ENCODE results near the gene AHCTF1.

Gene AHCTF1

GRCh38 chr1:246931549-246932365 lies at the start of gene AHCTF1:
TSS of gene AHCTF1 (minus strand) at chr1:246931948. CDS start at chr1:246918370, 13,578 bp downstream.
- TF ChIP-seq CTCF (IDR thresholded peaks at IDR 0.05): no peak
- H3K27ac ChIP-seq: peak within 1 kb of the TSS; percentile 88

GRCh38 chr1:246978785-246979184 lies 47.0 kb upstream of the AHCTF1 start:
- Histone ChIP-seq H3K27me3 (ENCODE audit: control insufficient read depth, insufficient read depth, low read length) (no peaks in the 10 kb centered on the region), H3K9me3 (ENCODE audit: control insufficient read depth, low read length) (peaks cover 3% of the 10 kb centered on the region), H2AFZ (no peak overlapping the region), H3K4me2 (ENCODE audit: low read length) (no peak overlapping the region), H3K36me3 (ENCODE audit: control insufficient read depth, insufficient read depth, low read length) (peaks cover 3% of the 10 kb centered on the region), H3K27ac (no peak overlapping the region), H3K79me2 (no peaks in the 10 kb centered on the region), H3K9ac (no peak overlapping the region), H3K4me1 (no peaks in the 10 kb centered on the region), H3K4me3 (ENCODE audit: low read depth, low read length) (no peak overlapping the region)
- TF ChIP-seq CTCF (IDR thresholded peaks at IDR 0.05): no peak

More at GRCh38 chr1:246931549-246932365, at the start of gene AHCTF1:
- Histone ChIP-seq H3K4me1 (no peaks in the 10 kb centered on the region), H2AFZ (peak within 1 kb of the TSS; percentile 91), H3K79me2 (peaks cover 8% of the 10 kb centered on the region), H3K9ac (peak within 1 kb of the TSS; percentile 72), H3K9me3 (ENCODE audit: control insufficient read depth, low read length) (no peaks in the 10 kb centered on the region), H3K27me3 (ENCODE audit: control insufficient read depth, insufficient read depth, low read length) (no peaks in the 10 kb centered on the region), H3K4me3 (ENCODE audit: low read depth, low read length) (peak within 1 kb of the TSS; percentile 76), H3K4me2 (ENCODE audit: low read length) (peak within 1 kb of the TSS; percentile 81), H3K36me3 (ENCODE audit: control insufficient read depth, insufficient read depth, low read length) (no peaks in the 10 kb centered on the region)

- H3K9me3 ChIP-seq (ENCODE audit: control insufficient read depth, low read length): peaks cover 3% of the 10 kb centered on the region
- H3K4me3 ChIP-seq (ENCODE audit: low read depth, low read length): no peak overlapping the region
- H3K4me1 ChIP-seq: no peaks in the 10 kb centered on the region
- H3K27me3 ChIP-seq (ENCODE audit: control insufficient read depth, insufficient read depth, low read length): no peaks in the 10 kb centered on the region
- no peak overlapping the region for H3K4me2 ChIP-seq (ENCODE audit: low read length)
- H3K9ac ChIP-seq: no peak overlapping the region
- H3K27ac ChIP-seq: no peak overlapping the region
- H3K79me2 ChIP-seq: no peaks in the 10 kb centered on the region
- peaks cover 3% of the 10 kb centered on the region for H3K36me3 ChIP-seq (ENCODE audit: control insufficient read depth, insufficient read depth, low read length)
- no peak overlapping the region for H2AFZ ChIP-seq
- no peak for TF ChIP-seq CTCF (IDR thresholded peaks at IDR 0.05)
Measured at GRCh38 chr1:246978281-246978680, 46.5 kb upstream of the AHCTF1 start.

- Histone ChIP-seq H3K9me3 (ENCODE audit: control insufficient read depth, low read length) (no peaks in the 10 kb centered on the region), H3K27me3 (ENCODE audit: control insufficient read depth, insufficient read depth, low read length) (no peaks in the 10 kb centered on the region), H3K36me3 (ENCODE audit: control insufficient read depth, insufficient read depth, low read length) (no peaks in the 10 kb centered on the region), H3K27ac (no peak overlapping the region), H3K79me2 (no peaks in the 10 kb centered on the region), H3K4me2 (ENCODE audit: low read length) (no peak overlapping the region), H3K9ac (no peak overlapping the region), H3K4me3 (ENCODE audit: low read depth, low read length) (no peak overlapping the region), H2AFZ (no peak overlapping the region), H3K4me1 (no peaks in the 10 kb centered on the region)
- no peak for TF ChIP-seq CTCF (IDR thresholded peaks at IDR 0.05)
Measured at GRCh38 chr1:246971969-246972368, 40.2 kb upstream of the AHCTF1 start.
